LoVo (cell line): Measurements from ENCODE around the gene CHMP6.

Experiments used
- DNase-seq: peaks from one replicate; pipeline ENCODE4 v3.0.0-alpha.2; 2016; ENCODE audit warnings: low spot score

The CHMP6 gene

DNA sequence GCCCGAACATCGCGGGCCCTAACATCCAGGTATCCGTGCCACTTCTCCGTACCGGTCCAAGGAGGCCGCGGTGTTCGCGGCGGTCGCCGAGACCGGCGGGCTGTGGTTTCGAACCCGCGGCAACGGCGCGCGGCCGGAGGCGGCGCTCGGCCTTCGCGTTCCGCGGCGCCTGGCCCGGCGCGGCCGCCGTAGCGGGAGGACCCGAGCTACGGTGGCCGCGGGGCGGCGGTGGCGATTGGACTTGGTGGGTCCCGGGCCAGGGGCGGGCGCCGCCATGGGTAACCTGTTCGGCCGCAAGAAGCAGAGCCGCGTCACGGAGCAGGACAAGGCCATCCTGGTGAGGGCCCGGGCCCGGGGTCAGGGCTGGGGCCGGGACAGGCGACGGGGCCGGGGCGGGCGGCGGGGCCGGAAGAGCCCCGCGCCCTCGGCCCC, at the start of gene CHMP6:
CHMP6 (plus strand) TSS at position 197 of the 432 bp plus-strand sequence; CDS start at position 275, 78 bp downstream.
- peak; percentile 76 for DNase-seq

DNA sequence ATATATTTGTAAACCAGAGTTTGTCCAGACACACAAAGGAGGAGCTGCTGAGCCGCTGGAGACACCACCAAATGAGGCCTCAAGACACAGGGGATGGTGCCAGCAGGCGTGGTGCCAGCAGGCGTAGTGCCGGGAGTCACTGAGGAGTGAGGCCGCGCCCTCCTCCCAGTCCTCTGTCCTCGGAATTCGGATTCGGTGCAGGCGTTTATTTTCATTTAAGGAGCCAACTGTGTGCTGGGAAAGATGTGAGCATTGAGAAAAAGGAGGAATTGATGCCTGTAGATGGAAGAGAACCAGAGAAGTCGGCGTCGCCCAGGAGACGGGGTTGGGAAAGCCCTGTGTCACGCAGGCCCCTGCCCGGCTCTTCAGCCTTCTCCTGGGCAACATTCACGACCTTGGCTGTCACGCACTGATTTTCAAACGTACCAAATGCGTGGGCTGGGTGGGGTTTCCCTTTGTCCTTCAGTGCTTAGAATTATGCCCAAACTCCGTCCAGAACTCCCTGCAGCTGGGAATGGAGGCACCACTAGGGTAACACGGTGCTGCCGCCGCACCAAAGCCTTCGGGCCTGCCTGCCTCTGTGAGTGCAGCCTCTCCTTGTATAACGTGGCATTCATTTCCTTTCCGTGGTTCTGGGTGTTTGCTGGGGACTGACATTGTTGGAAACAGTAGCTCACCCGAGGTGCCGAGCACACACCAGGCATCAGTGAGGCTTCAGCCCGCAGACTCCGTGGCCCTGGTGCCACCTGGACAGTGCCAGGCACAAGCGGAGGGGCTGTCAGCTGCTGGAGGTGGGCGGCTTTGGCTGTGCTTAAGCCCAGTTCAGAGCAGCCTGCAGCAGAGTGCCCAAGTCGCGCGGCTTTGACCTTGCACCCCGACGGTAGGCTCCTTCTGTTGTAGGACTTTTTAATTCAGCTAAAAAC, 49.0 kb upstream of the CHMP6 start:
- DNase-seq: peak; percentile 2

DNA sequence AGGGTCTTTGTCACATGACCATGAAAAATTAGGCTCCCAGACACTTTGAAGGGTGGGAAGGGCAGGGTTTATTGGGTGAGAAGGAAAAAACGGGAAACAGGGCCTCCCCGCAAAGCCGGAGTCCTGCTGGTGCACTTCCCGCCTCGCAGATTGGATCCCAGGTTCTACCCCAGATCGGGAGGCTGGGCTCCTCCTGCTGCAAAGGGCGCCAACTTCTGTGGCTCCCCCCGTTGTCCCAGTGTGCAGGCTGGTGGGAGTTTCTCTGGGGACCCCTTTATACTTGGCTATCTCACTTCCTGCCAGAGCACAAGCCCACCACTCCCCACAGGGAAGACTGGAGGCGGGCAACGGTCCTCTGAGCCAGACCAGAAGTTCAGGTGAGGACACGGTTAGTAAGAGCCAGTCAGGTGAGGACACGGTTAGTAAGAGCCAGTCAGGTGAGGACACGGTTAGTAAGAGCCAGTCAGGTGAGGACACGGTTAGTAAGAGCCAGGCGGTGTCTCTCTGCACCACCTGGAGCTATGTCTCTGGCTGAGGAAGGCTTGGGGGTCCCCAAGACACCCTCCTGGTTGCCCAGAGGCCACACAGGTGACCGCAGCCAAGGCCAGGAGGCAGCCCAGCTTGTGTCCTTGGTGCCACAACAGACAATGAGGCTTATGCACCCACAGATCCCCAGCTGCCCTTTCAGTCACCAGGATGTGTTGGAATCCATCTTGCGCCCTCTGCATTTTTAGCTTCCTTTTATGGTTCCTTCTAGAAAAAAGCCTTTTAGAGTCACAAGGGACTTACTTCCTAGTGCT, 48.1 kb upstream of the CHMP6 start:
- no peak for DNase-seq

DNA sequence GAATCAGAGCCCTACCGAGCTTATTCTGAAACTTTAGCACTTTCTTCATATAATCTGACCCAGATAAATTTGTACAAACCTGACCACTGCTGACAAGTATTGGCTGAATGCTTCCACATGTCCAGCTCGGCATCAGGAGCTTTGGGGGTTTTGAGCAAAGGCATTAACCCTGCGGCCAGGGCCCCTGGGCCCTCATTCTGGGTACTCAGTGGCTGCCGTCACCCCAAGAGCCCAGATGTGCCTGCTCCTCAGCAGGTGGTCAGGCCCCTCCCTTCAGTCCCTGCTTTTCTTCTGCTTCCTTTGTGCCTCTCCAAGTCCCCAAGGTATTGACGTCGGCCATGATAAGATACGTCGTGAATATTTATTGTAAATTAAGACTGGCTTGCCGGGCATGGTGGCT, 47.3 kb upstream of the CHMP6 start:
- no peak for DNase-seq

DNA sequence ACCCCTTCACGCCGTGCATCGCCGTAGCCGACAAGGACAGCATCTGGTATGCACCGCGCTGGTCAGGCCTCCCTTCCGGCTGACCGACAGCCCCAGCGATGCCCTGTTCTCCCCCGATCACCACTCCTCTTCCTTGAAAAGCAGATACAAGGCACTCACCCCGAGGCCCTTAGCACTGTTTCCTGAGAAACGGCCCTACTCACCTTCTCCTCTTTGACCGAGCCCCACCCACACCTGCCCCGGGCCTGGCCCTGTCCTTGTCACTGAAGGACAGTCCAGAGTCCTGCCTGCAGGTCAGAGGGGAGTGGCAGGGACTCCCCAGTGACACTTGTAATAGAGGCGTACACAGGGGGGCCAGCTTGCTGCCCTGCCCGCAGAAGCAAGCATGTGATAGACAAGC, 45.9 kb upstream of the CHMP6 start:
- no peak for DNase-seq

DNA sequence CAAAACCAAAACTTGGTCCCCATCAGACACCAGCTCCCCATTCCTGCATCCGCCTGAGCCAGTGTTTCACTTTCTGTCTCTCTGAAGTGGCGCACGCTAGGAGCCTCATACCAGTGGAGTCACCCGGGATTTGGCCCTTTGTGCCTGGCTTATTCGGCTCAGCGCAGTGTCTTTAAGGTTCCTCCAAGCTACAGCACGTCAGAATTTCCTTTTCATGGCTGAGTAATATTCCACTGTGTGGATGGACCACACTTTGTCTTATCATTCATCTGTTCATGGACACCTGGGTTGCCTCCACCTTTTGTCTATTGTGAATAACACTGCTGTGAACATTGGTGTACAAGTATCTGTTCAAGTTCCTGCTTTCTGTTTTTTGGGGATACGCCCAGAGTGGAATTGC, 45.2 kb upstream of the CHMP6 start:
- no peak for DNase-seq

DNA sequence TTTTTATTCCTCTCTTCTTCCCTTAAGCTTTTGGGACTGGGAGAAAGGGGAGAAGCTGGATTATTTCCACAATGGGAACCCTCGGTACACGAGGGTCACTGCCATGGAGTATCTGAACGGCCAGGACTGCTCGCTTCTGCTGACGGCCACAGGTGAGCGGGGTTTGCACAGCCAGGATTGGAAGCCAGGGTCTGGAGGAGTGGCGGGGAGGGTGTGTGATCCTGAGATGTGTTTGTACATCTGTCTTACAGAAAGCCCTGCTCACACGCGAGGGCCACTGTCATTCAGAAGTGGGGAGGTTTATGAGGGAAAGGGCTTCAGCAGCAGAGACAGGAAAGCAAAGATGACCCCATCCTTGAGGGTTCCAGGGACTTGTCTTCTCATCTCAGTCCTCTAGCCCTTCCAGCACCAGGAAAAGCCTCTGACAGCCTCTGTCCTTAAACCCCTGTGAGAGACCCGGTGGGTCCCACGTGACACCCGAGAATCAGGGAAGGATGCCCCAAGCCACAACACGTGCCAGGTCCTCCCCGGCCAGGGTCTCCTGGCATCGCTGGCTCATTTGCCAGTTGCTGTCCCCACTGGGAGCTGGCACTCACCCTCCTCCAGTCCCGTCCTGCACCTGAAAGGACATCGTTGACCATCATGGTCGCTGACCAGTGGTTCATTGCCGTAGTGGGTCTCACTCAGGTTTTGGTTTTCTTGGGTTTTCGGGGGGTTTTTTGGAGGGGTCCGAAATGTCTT, 44.3 kb upstream of the CHMP6 start:
- no peak for DNase-seq

DNA sequence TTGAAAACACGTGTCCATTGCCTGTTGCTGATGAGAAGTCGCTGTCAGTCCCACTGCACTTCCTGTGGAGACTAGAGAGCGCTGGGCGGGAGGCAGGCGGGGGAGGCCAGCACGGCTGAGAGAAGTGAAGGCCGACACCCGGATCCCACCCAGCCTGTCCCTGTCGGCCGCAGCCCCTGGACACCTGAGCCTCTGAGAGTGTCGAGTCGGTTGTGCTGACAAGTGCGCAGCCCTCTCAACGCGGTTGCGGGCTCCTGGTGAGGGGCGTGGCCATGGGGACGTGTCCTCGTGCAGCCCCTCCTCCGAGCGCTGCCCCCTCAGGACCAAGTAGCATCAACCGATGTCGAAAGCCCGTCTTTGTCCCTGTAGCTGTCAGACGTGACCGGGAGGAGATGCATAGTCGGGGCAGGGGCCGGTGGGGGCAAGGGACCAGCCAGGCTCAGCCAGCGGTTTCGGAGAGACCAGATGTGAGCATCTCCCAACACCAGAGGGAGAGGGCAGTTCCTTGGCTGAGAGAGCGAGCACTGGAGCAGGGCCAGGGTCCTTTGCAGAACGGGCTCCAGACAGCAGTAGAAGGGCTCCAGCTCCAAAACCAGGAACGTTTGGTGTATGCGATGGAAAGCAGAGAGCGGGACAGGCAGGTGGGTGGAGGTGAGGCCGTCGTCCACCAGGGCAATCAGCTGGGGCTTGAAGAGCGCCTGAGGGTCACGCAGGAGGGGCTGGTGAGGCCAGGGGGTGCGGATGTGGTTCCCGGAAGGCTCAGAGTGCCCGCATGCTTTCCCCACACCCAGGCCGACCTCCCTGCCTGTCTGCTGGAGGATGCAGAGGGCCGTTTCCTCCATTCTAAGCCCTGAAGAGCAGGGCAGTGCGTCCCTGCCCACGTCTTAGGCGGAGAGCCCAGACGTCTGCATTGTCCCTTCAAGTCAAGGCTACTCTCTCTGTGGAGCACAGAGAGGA, 43.3 kb upstream of the CHMP6 start:
- no peak for DNase-seq

DNA sequence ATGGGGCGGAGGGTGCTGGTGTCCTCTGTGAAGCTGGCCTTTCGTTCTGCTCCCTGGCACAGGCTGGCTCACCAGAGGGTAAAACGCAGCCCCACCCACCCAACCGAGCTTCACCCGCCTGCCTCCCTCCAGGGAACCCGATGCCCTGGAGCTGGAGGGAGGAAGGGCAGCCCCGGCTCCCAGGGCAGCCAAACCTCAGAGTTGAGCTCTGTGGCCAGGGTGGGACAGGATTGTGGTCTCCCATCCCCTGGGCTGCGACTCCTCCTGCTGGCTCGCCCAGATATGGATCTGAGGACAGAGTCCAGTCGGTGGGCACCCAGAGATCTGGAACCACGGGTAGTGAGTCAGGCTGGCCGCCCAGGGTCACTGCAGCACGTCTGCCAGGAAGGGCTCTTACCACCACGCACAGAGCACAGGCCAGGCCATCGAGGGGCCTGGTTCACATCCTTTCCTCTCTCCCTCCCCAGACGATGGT, 42.6 kb upstream of the CHMP6 start:
- no peak for DNase-seq

DNA sequence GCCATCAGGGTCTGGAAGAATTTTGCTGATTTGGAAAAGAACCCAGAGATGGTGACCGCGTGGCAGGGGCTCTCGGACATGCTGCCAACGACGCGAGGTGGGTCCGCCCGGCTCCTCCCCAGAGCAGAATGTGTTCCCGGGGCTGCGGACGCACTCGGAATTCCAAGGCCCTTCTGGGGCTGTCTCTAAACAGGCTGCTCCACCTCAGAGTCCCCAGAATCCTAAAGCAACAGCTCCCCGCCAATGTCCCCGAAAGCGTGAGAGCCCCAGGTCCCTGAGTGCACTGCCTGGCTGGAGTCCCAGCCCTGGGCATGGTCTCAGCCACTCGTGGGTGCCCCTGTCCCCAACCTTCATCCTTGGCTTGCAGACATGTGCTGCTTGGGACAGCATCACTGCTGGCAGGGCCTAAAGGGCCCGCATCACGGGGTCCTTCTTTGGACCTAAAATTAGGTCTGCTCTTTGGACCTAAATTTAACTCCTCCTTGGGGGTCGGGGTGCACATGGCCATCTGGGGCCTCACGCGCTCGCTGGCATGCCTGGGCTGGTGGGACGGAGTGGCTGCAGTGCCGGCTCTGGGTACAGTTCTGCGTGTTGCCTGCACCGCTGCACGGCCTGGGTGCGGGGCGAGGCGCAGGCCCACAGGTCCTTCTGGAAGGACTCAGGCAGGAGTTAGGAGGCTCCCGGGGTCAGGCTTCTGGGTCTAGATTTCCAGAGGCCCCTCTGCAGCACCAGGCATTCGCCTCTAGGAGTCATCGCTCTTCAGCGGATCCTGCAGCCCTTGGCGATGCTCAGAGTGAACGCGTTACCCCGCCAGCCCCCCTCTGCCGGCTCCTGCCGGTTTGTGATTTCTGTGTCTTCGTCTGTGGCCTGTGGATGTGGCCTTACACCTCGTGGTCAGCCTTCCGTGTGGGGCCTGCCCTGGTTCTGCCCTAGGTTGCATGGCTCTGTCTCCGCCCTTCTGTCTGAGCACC, 41.9 kb upstream of the CHMP6 start:
- DNase-seq: no peak

DNA sequence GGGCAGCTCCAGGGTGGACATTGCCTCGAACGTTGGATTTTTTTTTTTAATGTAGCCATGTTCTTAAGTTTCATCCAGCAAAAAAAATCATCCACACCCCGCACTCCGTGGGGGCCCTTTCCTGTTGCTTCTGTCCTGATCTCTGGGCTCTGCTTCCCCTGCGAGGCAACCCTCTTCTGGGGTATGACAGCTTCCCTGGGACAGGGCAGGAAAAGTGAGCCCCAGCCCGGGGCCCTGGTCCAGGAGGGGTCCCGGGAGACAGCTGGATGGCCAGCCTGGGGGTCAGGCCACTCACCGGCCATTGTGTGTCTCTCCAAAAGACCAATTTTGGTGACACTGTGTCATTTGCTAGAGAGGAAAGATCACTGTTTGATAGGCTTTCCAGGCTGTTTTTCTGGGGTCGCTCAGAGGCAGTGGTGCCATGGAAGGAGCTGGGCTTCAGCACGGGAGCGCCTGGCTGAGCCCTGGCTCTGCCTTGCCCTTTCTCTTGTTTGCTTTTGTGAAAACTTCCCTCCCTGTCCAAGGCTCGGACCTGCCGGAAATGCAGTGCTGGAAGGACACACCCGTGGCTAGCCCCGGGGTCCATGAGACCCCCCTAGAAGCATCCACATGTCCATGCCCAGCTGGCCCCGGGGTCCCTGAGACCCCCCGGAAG, 41.0 kb upstream of the CHMP6 start:
- no peak for DNase-seq

DNA sequence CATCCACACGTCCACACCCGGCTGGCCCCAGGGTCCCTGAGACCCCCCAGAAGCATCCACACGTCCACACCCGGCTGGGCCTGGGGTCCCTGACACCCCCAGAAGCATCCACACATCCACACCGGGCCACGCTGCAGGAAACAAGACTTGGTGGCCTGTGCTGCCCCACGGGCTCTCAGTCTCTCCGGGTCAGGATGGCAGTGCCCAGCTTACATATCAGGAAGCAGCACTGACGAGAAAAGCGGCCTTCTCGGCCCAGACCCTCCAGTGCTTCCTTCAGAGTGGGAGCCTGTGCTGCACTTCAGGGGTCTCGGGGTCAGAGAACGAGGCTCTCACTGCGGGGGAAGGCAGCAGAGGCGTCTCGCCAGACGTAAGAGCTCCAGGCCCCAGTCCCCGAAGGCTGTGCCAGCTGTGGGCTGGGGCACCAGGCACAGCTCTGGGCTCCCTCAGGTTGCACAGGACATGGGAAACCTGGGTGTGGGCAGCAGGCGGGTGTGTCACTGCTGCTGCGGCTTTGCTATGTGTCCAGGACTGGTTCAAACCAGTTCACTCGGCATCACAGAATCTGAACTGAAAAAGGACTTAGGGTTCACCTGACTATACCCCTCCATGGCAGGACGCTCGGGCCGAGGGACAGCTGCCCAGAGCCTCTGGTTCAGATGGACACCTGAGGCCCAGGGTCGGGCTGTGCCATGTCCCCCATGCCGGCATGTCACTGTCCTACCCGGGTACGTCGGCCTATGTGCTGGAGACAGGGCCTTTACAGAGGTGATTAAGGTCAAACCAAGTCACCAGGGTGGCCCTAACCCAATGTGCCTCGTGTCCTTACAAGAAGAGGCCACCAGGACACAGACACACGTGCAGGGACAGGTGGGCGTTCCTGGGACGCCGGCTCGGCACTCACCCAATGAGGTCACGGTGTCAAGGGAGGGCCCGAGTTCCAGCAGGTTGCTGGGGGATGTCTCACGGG, 40.2 kb upstream of the CHMP6 start:
- no peak for DNase-seq

DNA sequence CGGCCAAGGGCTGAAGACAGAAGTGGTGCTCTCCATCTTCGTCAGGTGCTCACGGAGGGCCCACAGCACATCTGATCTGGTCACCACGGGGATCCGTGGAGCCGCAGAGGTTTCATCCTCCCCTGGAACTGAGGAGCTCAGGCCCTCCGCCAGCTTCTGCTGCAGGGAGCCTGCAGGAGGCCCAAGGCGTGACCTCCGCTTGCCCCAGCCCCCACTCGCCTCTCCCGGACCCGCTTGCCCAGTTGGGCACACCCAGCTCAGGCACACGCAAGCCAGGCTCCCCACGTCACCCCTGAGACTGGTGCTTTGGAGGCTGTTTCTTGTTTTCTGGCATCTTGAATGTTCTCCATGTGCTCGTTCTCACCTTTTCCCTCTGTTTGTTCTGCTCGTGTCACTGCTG, 39.4 kb upstream of the CHMP6 start:
- DNase-seq: no peak

DNA sequence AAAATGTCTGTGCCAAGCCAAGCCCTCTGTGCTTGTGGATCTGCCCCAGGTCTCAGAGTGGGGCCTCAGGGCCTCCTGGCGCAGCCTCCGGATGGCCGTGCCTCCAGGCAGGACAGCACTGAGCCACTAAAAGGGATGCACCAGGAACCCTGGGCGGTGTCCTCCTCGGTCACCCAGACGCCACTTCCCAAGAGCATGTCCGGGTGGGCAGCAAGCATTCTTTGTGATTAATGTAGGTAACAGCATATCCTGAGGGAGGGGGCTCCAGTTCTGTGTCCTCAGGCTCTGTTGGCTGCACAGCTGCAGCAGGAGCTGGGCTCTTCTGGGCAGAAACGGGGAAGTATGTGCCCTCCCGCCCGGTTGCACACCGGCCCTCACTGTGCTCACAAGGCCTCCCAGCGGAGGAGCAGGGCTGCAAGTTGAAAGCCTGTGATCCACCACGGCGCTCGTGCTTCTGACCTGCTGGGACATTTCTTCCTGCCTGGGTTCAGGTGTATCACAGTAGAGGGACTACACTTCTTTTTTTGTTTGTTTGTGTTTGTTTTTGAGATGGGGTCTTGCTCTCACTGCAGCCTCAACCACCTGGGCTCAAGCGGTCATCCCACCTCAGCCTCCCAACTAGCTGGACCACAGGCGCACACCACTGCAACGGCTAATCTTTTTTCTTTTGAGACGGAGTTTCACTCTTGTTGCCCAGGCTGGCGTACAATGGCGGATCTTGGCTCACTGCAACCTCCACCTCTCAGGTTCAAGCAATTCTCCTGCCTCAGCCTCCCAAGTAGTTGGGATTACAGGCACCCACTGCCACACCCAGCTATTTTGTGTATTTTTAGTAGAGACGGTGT, 37.9 kb upstream of the CHMP6 start:
- DNase-seq: no peak

DNA sequence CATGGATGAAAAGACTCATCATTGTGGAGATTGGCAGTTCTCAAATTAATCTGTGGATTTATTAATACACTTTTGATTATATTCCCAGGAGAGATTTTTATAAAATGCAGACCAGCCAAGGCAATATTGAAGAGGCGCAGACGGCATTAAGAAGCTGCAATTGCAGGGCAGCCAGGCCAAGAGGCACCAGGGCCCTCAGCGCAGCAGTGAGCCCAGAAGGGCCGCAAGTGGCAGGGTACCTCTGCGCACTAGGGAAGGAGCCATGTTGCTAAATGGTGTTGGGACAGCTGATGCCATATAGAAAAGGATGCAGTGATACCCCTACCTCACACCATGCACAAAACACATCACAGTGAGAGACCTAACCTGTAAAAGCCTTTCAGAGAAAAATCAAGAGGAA, 36.6 kb upstream of the CHMP6 start:
- DNase-seq: no peak

DNA sequence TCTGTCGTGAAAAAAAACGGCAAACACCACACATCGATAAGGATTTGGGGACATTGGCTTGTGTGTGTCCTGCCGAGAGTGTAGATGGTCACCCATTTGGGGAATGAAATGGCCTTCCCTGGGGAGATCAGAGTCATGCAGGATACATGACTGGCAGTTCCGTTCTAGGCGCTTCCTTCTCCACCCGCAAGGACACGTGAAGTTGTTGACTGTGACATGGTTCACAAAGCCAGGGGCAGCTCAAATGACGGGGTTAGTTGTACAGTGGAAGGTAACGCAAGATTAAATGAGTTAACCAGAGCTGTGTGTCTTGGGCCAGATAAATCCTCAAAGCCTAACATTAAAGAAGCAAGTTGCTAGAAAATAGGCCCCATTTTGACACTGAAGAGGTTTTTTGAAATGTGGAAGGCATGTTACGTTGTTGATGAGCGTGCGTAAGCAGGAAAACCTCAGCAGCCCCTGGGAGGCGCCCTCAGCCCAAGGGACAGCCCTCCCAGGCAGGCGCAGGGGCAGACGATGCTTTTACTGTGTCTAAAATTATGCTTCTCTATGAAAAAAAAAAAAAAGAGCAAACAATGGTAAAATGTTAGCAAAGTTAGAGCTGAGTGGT, 35.9 kb upstream of the CHMP6 start:
- DNase-seq: no peak
